Aorta (tissue), 5 donors: ENCODE results near the gene DENND2D. TPM values are rescaled to one million over a fixed set of nuclear protein-coding genes. Genes with fewer than 3 reads are reported as not detected.

ENCODE experiments used
- ATAC-seq: fragments of 200-7000 bp; cut with Tn5 transposase; one replicate; pipeline ENCODE4 v1.9.1; 2022; ENCODE audit warnings: moderate library complexity; ENCODE audit not compliant: low FRiP score
- DNase-seq, 2 donors: peaks; one replicate each; pipeline ENCODE4 v3.0.0-alpha.2; 2020
- H3K27ac ChIP-seq, 2 donors: one replicate each; pipeline ENCODE4 v1.5.1; 2013; ENCODE audit warnings: low read length in 2 of 2, mild to moderate bottlenecking in 2 of 2, moderate library complexity in 2 of 2, control low read depth in 1 of 2, inconsistent platforms in 1 of 2, low read depth in 1 of 2
- H3K27me3 ChIP-seq, 2 donors: one replicate each; pipeline ENCODE4 v1.6.1; 2013; ENCODE audit warnings: control low read depth in 1 of 2, low read length in 1 of 2, mild to moderate bottlenecking in 1 of 2, moderate library complexity in 1 of 2; ENCODE audit not compliant: insufficient read depth in 2 of 2, control insufficient read depth in 1 of 2
- H3K36me3 ChIP-seq, 2 donors: one replicate each; pipeline ENCODE4 v1.6.1; 2013; ENCODE audit warnings: control low read depth in 1 of 2, low read length in 1 of 2, mild to moderate bottlenecking in 1 of 2; ENCODE audit not compliant: insufficient read depth in 2 of 2, control insufficient read depth in 1 of 2
- H3K4me1 ChIP-seq, 2 donors: one replicate each; pipeline ENCODE4 v1.6.1; 2013; ENCODE audit warnings: low read length in 2 of 2, control low read depth in 1 of 2, mild to moderate bottlenecking in 1 of 2, moderate library complexity in 1 of 2; ENCODE audit not compliant: insufficient read depth in 2 of 2, control insufficient read depth in 1 of 2
- H3K4me3 ChIP-seq, 2 donors: one replicate each; pipeline ENCODE4 v1.5.1; 2013; ENCODE audit warnings: low read length in 2 of 2, control low read depth in 1 of 2, mild to moderate bottlenecking in 1 of 2
- H3K9me3 ChIP-seq: one replicate; pipeline ENCODE4 v1.6.1; 2013; ENCODE audit warnings: mild to moderate bottlenecking, low read length; ENCODE audit not compliant: control insufficient read depth
- WGBS, 2 donors: extraction: QIAGEN DNeasy Blood & Tissue Kit; methylation state at CpG; one replicate each; pipeline ENCODE4 v1.1.7; 2013; 5-methylcytosine and 5-hydroxymethylcytosine counted together
- intact Hi-C, 2 donors: fragments of 100-400 bp; cut with DNase I; formaldehyde crosslinking; loops; one replicate each; pipeline versions ENCODE4 v1.14.2 to v1.15.0; 2022
- polyA plus RNA-seq, 2 donors: library from polyadenylated mRNA; stranded (reverse); fragments of 200-250 nt; gene quantifications; one replicate each; pipeline ENCODE4 v1.2.3, GENCODE V29; 2013
- total RNA-seq, 2 donors: library from RNA; stranded (reverse); fragmentation: NEBNext Ultra II Directional; extraction: Animal tissue kit (Norgen Biotek cat#: 25700); gene quantifications; one replicate each; pipeline ENCODE4 v1.2.1, GENCODE V29; 2021
- donor health status: healthy with polysubstance abuse.
- donor health status: Bipolar disorder and iron deficiency.
- donor health status: DM: no; HTN: no; CAD: no.
- donor health status: DM: no; HTN: no; CAD: no.
- donor health status: DM: yes; HTN: yes; CAD: no.

The DENND2D gene
- total and polyA plus RNA-seq, 4 donors, result 0.77 to 20.3 (median 15.0) TPM

- 11 to 32% methylated on average over 1 of the region's 1 CpG for WGBS, 2 donors
- no peak for ATAC-seq
- intact Hi-C loops, result no loop called here
Measured at GRCh38 chr1:111236379-111236778, 35.9 kb upstream of the DENND2D start.

GRCh38 chr1:111234866-111235265 lies 34.4 kb upstream of the DENND2D start:
- ATAC-seq (no peak), DNase-seq (no peak)
- Histone ChIP-seq H3K36me3 (no peaks in the 10 kb centered on the region), H3K4me3 (no peak overlapping the region), H3K4me1 (no peaks in the 10 kb centered on the region), H3K27ac (no peak overlapping the region), H3K27me3 (no peaks in the 10 kb centered on the region), H3K9me3 (no peaks in the 10 kb centered on the region)
- intact Hi-C loops, result no loop called here
- WGBS, 2 donors, result 67 to 71% methylated on average over 3 of the region's 3 CpGs

More at GRCh38 chr1:111236379-111236778, 35.9 kb upstream of the DENND2D start:
- no peak overlapping the region for H3K27ac ChIP-seq
- H3K27me3 ChIP-seq, result no peaks in the 10 kb centered on the region
- no peaks in the 10 kb centered on the region for H3K9me3 ChIP-seq
- H3K4me3 ChIP-seq, result no peak overlapping the region
- H3K36me3 ChIP-seq, result no peaks in the 10 kb centered on the region
- no peak for DNase-seq
- H3K4me1 ChIP-seq, result no peaks in the 10 kb centered on the region

GRCh38 chr1:111234258-111234657 lies 33.8 kb upstream of the DENND2D start:
- ATAC-seq (no peak), DNase-seq (no peak)
- no peaks in the 10 kb centered on the region for H3K4me1 ChIP-seq
- H3K36me3 ChIP-seq, result no peaks in the 10 kb centered on the region
- 89 to 93% methylated on average over 4 of the region's 4 CpGs for WGBS, 2 donors
- no peaks in the 10 kb centered on the region for H3K27me3 ChIP-seq
- intact Hi-C loops, result no loop called here
- no peak overlapping the region for H3K4me3 ChIP-seq
- no peak overlapping the region for H3K27ac ChIP-seq
- H3K9me3 ChIP-seq, result no peaks in the 10 kb centered on the region

- no peaks in the 10 kb centered on the region for H3K4me1 ChIP-seq
- WGBS, 2 donors, result 89 to 91% methylated on average over 3 of the region's 3 CpGs
- H3K4me3 ChIP-seq, result no peak overlapping the region
- no peaks in the 10 kb centered on the region for H3K36me3 ChIP-seq
- H3K27ac ChIP-seq, result no peak overlapping the region
- no peaks in the 10 kb centered on the region for H3K27me3 ChIP-seq
- intact Hi-C loops, result no loop called here
- no peak for DNase-seq
- H3K9me3 ChIP-seq, result no peaks in the 10 kb centered on the region
- ATAC-seq, result no peak
Measured at GRCh38 chr1:111232134-111232533, 31.7 kb upstream of the DENND2D start.

GRCh38 chr1:111228748-111229126 lies 28.3 kb upstream of the DENND2D start:
- intact Hi-C loops, result loop anchor here in 1 of 2 donors (10.0 kb wide), 1 partner anchor 536 kb away; no protein-coding TSS in a partner anchor

GRCh38 chr1:111227851-111228747 lies 27.7 kb upstream of the DENND2D start:
- Histone ChIP-seq H3K36me3 (no peaks in the 10 kb centered on the region), H3K27ac (no peak overlapping the region), H3K4me1 (no peaks in the 10 kb centered on the region), H3K9me3 (no peaks in the 10 kb centered on the region), H3K27me3 (no peaks in the 10 kb centered on the region), H3K4me3 (no peak overlapping the region)
- WGBS, 2 donors, result 53 to 54% methylated on average over 6 of the region's 6 CpGs
- peak; percentile 91 for ATAC-seq
- DNase-seq, result no peak
- intact Hi-C loops, result loop anchor here in 1 of 2 donors (10.0 kb wide), 1 partner anchor 537 kb away; no protein-coding TSS in a partner anchor

More at GRCh38 chr1:111228748-111229126, 28.3 kb upstream of the DENND2D start:
- ATAC-seq (no peak), DNase-seq (no peak)
- WGBS, 2 donors, result 39 to 45% methylated on average over 2 of the region's 2 CpGs
- Histone ChIP-seq H3K27me3 (no peaks in the 10 kb centered on the region), H3K27ac (no peak overlapping the region), H3K4me1 (no peaks in the 10 kb centered on the region), H3K4me3 (no peak overlapping the region), H3K36me3 (no peaks in the 10 kb centered on the region), H3K9me3 (no peaks in the 10 kb centered on the region)

- DNase-seq (no peak), ATAC-seq (no peak)
- Histone ChIP-seq H3K27ac (no peak within 1 kb of the TSS), H3K27me3 (no peaks in the 10 kb centered on the region), H3K9me3 (no peaks in the 10 kb centered on the region), H3K4me3 (no peak within 1 kb of the TSS), H3K4me1 (no peaks in the 10 kb centered on the region), H3K36me3 (no peaks in the 10 kb centered on the region)
- intact Hi-C loops, result loop anchor here in 1 of 2 donors (10.0 kb wide), 1 partner anchor 537 kb away; no protein-coding TSS in a partner anchor
- WGBS, 2 donors, result 53 to 54% methylated on average over 3 of the region's 3 CpGs
Measured at GRCh38 chr1:111227434-111227833, 27.0 kb upstream of the DENND2D start, which contains the start of gene CHI3L2. CHI3L2 (plus strand) TSS chr1:111227713; CDS start chr1:111227730, 17 bp downstream.

GRCh38 chr1:111225717-111226400 lies 25.4 kb upstream of the DENND2D start:
- no peak for ATAC-seq
- Histone ChIP-seq H3K4me1 (no peaks in the 10 kb centered on the region), H3K9me3 (no peaks in the 10 kb centered on the region), H3K4me3 (no peak overlapping the region), H3K27ac (no peak overlapping the region), H3K27me3 (no peaks in the 10 kb centered on the region), H3K36me3 (no peaks in the 10 kb centered on the region)
- intact Hi-C loops, result loop anchor here in 1 of 2 donors (10.0 kb wide), 1 partner anchor 539 kb away; no protein-coding TSS in a partner anchor
- DNase-seq, result no peak
- 61% methylated on average over 6 of the region's 6 CpGs for WGBS, 2 donors
